ENCODE measurements around the gene SLC48A1.

- no peak for TF ChIP-seq POLR2A (IDR thresholded peaks at IDR 0.05)
- TF ChIP-seq CTCF (IDR thresholded peaks at IDR 0.05), result no peak
These were observed 9.3 kb upstream of the SLC48A1 start for GRCh38 chr12:47763481-47764346.
